ENCODE results near the gene BLM. TPM values are rescaled to one million over a fixed set of nuclear protein-coding genes. Genes with fewer than 3 reads are reported as not detected.
"Not testable (repeated sequence)": the region's sequence is repeated elsewhere in the genome, so short reads cannot be mapped to it uniquely, and the experiment has no call there.

BLM gene
- total RNA-seq, 1 donor from 2014 or later: 0.68 TPM

GRCh38 chr15:90729261-90729660, 12.1 kb downstream of the BLM start:
- DNase-seq (ENCODE audit: low spot score): no peak
- no peak for ATAC-seq

- ATAC-seq (no peak), DNase-seq (ENCODE audit: low spot score) (no peak)
Observed at GRCh38 chr15:90730290-90730689, 13.1 kb downstream of the BLM start.

GRCh38 chr15:90735923-90736322, 18.8 kb downstream of the BLM start:
- DNase-seq (ENCODE audit: low spot score) (no peak), ATAC-seq (no peak)

DNA sequence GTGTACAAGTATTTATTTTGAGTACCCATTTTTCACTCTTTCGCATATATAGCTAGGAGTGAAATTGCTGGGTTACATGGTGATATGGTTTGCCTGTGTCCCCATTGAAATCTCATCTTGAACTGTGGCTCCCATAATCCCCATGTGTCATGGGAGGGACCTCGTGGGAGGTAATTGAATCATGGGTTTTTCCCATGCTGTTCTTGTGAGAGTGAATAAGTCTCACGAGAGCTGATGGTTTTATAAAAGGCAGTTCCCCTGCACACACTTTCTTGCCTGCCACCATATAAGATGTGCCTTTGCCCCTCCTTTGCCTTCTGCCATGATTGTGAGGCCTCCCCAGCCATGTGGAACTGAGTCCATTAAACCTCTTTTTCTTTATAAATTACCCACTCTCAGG, 23.4 kb downstream of the BLM start:
- not testable (repeated sequence) for ATAC-seq; DNase-seq (ENCODE audit: low spot score)

- ATAC-seq (peak; percentile 53), DNase-seq (ENCODE audit: low spot score) (no peak)
Observed at GRCh38 chr15:90742087-90742486, 24.9 kb downstream of the BLM start.

GRCh38 chr15:90743407-90743806, 26.3 kb downstream of the BLM start:
- ATAC-seq (no peak), DNase-seq (ENCODE audit: low spot score) (no peak)

GRCh38 chr15:90744759-90745402, 27.7 kb downstream of the BLM start:
- no peak for ATAC-seq
- DNase-seq (ENCODE audit: low spot score): no peak

DNA sequence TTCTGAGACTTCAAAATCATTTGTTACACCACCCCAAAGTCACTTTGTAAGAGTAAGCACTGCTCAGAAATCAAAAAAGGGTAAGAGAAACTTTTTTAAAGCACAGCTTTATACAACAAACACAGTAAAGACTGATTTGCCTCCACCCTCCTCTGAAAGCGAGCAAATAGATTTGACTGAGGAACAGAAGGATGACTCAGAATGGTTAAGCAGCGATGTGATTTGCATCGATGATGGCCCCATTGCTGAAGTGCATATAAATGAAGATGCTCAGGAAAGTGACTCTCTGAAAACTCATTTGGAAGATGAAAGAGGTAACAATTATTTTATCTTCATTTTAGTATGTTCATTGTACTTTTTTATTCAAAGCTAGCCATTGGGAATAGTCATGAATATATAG, 32.6 kb downstream of the BLM start:
- no peak for ATAC-seq
- DNase-seq (ENCODE audit: low spot score): no peak

DNA sequence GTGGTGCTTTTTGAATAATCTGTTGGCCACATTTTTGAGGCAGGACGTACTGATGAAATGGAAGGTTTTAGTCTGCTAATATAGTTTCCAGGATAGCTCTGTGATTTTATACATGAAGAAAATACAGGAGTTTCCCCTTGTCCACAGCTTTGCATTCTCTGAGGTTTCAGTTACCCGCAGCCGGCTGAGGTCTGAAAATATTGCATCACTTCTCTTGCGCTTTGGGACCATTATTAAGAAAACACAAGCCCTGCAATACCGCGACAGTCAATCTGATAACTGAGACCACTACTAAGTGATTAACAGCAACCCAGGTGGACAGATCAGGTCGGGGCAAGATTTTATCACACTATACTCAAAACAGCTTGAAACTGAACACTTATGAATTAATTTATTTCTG, 33.0 kb downstream of the BLM start:
- DNase-seq (ENCODE audit: low spot score) (no peak), ATAC-seq (peak; percentile 54)

DNA sequence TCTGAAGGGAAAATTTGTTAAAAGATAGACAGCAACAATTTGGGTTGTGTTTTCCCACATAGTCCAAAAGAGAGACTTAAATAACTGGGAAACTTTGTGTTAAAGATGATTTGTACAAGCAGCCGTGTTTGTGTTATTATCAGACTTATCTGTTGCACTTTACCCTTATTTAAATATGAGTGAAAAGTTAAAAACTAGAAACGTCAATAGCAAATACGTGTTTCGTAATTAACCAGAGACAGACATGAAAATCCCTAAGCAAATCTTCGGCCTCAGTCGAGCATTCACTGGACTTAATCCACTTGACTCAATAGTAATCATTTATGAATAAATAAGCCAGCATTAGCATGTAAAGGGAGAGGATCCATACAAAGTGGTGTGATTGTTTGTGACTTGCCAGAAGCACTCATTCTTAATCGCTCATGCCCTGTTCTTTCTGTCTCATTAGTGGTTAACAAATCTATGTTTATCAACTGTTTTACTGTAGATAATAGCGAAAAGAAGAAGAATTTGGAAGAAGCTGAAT, 34.2 kb downstream of the BLM start:
- DNase-seq (ENCODE audit: low spot score) (no peak), ATAC-seq (peak; percentile 61)

DNA sequence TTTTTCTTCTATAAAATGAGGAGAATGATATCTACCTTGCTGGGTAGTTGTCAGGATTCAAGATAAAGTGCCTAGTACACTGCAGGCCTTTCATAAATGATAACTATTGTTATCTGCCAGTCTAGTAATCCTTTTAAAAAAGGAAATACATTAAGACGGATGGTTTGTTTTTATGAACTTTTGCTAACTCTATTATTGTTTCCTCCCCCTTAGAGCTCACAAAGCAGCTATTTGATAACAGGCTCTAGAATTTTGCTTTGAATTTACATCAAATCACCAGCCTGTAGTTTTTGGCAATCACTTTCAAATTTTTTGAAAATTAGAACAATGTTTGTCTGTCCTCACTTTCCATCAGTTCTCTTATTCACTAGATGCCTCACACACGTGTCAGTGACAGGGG, 39.8 kb downstream of the BLM start:
- no peak for ATAC-seq
- DNase-seq (ENCODE audit: low spot score): no peak

- ATAC-seq (peak; percentile 48), DNase-seq (ENCODE audit: low spot score) (no peak)
Observed at GRCh38 chr15:90757461-90757860, 40.3 kb downstream of the BLM start.

- ATAC-seq (no peak), DNase-seq (ENCODE audit: low spot score) (no peak)
Observed at GRCh38 chr15:90760661-90761232, 43.6 kb downstream of the BLM start.

DNA sequence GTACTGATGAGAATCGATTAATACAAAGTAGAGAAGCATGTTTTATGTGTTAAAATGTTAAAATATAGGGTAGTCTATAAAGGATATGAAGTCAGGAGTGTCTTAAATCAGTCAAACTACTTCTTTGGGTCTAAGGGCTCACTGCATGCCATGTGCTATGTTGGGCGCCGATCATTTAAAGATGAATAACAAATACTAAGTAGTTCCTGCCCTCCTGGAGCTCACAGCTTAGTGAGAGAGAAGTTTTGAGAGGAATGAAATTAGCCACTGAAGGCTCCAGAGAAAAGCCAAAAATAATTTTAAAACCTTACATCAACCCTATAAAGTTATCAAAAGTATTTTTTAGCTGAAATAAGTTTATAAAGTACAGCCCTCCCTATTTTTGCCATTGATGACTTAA, 44.5 kb downstream of the BLM start:
- DNase-seq (ENCODE audit: low spot score) (no peak), ATAC-seq (no peak)

DNA sequence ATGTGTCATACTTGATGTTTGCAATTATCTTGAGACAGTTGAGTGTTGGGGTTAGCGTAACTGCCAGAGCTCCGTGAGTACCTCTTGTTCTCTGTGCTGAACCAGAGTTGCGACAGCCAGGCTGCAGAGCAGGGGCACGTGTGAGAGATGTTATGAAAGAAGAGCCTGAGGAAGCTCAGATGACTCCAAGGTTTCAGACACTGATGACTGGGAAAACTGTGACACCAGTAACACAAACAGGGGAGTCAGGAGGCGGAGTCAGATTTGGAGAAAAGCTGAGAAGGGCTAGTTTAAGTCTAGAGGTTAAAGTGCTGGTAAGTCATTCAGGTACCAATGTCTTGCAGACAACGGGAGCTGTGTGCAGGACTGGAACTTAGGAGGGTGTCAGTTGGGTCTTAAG, 45.0 kb downstream of the BLM start:
- ATAC-seq (peak; percentile 60), DNase-seq (ENCODE audit: low spot score) (no peak)

DNA sequence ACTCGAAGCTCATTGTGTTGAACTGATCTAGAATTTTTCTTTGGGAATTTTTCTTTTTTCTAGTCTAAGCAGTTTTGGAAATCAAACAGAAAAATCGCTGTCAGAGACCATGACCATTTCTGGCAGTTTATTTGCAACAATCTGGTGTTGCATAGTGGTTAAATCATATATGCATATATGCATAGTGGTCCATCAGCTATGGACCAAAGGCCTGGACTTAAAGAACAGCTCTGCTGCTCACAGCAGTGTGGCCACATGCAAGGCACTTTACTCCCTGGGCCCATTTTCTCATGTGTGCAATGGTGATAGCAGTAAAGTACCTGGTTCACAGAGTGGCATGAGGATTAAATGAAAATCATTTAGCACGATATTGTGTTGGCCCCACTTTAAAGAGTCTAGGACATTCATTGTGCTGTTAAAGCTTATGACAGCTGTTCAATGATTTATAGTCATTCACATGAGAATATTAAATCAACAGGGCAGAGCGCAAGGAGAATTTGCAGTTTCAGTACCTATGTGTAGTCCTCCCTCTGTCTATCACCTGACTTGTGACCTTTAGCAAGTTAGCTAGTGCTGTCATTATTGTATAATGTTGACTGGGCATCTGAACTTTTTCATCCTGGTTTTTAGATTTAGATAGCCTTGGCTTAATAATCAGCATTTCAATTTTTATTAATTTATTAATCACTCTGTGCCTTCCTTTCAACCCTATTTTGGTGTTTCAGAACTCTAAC, 46.4 kb downstream of the BLM start:
- peak; percentile 64 for ATAC-seq
- no peak for DNase-seq (ENCODE audit: low spot score)

DNA sequence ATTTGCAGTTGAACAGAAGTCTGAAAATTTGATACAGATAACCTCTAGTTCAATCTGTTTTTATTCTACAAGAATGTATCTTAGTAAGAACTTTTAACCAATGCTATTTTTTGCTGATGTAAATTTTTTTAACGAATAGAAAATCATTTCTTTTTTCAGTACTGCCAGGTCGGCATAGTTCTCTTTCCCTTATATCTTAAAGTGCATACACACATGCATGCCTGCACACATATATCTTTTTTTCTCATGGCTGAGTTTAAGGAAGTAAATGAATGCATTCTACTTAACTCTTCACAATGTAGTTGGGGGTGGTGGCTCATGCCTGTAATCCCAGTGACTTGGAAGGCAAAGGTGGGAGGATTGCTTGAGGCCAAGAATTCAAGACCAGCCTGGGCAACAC, 48.4 kb downstream of the BLM start:
- ATAC-seq: no peak

DNA sequence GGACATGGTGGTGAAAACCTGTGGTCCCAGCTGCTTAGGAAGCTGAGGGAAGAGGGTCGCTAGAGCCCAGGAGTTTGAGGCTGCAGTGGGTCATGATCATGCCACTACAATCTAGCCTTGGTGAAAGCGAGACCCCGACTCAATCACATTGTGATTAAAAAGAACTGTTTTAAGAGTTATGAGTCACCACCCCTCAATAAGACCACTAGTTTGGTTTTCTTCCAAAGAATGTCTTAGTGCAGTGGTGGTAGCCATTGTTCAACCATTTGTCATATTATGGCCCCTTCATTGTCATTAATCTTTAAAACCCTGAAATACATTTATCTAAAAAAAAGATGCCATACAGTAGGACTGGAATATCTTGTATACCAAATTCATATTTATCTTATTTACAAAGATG, 48.8 kb downstream of the BLM start:
- DNase-seq (ENCODE audit: low spot score) (no peak), ATAC-seq (no peak)

More for the DNA sequence above, 48.4 kb downstream of the BLM start:
- no peak for DNase-seq (ENCODE audit: low spot score)

DNA sequence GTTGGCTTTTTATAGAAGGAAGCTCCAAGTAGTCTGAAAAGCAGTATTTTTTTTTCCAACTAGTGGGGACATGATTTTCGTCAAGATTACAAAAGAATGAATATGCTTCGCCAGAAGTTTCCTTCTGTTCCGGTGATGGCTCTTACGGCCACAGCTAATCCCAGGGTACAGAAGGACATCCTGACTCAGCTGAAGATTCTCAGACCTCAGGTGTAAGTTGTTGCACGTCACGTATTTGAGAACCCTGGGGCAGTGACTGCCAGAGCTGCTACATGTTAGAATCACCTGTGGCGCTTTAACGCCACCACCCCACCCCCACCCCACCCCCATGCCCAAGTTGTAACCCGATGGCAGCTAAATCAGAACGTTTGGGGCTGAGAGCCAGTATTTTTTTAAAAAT, 52.2 kb downstream of the BLM start:
- ATAC-seq: no peak
- DNase-seq (ENCODE audit: low spot score): no peak

GRCh38 chr15:90773485-90773884, 56.3 kb downstream of the BLM start:
- DNase-seq (ENCODE audit: low spot score) (no peak), ATAC-seq (no peak)

GRCh38 chr15:90774731-90775514, 57.8 kb downstream of the BLM start:
- no peak for DNase-seq (ENCODE audit: low spot score)
- ATAC-seq: no peak

Measured in left lobe of liver (tissue), 2 donors.